ENCODE measurements around the gene PGAP6.
A peak's percentile ranks its signal among the peaks of the same experiment; 100 is the strongest.

The PGAP6 gene

GRCh38 chr16:373020-373598 is 8.7 kb downstream of the PGAP6 start:
- no peak for DNase-seq (ENCODE audit: low read depth in 2 of 2)
- no peak for TF ChIP-seq CTCF (IDR thresholded peaks at IDR 0.05; ENCODE audit: low read depth, low read length)
- H3K4me3 ChIP-seq (replicated peaks in 1 of 2; ENCODE audit: low read depth in 2 of 2, low read length in 2 of 2) = no peak overlapping the region

GRCh38 chr16:372302-372983 is 9.3 kb downstream of the PGAP6 start:
- no peak for DNase-seq (ENCODE audit: low read depth in 2 of 2)
- H3K4me3 ChIP-seq (replicated peaks in 1 of 2; ENCODE audit: low read depth in 2 of 2, low read length in 2 of 2) = no peak overlapping the region
- TF ChIP-seq CTCF (IDR thresholded peaks at IDR 0.05; ENCODE audit: low read depth, low read length) = no peak

GRCh38 chr16:371515-372301 is 10.1 kb downstream of the PGAP6 start:
- no peak for TF ChIP-seq CTCF (IDR thresholded peaks at IDR 0.05; ENCODE audit: low read depth, low read length)
- no peak for DNase-seq (ENCODE audit: low read depth in 2 of 2)
- no peak overlapping the region for H3K4me3 ChIP-seq (replicated peaks in 1 of 2; ENCODE audit: low read depth in 2 of 2, low read length in 2 of 2)

GRCh38 chr16:370979-371514 is 10.7 kb downstream of the PGAP6 start:
- TF ChIP-seq CTCF (IDR thresholded peaks at IDR 0.05; ENCODE audit: low read depth, low read length) = no peak
- H3K4me3 ChIP-seq (replicated peaks in 1 of 2; ENCODE audit: low read depth in 2 of 2, low read length in 2 of 2) = no peak overlapping the region
- DNase-seq (ENCODE audit: low read depth in 2 of 2) = no peak

- peak within 1 kb of the TSS; percentile 49 for H3K4me3 ChIP-seq (replicated peaks in 1 of 2; ENCODE audit: low read depth in 2 of 2, low read length in 2 of 2)
- DNase-seq (ENCODE audit: low read depth in 2 of 2) = peak; percentile 96 to 97
- TF ChIP-seq CTCF (IDR thresholded peaks at IDR 0.05; ENCODE audit: low read depth, low read length) = no peak
Observed at GRCh38 chr16:370443-370842, 11.3 kb downstream of the PGAP6 start, which contains the start of gene MRPL28. TSS of gene MRPL28 (minus strand) at chr16:370538. CDS start at chr16:370218, 320 bp downstream.

- H3K4me3 ChIP-seq (replicated peaks in 1 of 2; ENCODE audit: low read depth in 2 of 2, low read length in 2 of 2) = peak overlapping the region; percentile 49
- no peak for TF ChIP-seq CTCF (IDR thresholded peaks at IDR 0.05; ENCODE audit: low read depth, low read length)
- DNase-seq (ENCODE audit: low read depth in 2 of 2) = peak in 1 of 2 donors; percentile 19
Observed at GRCh38 chr16:369866-370436, 11.8 kb downstream of the PGAP6 start.

All from cardiac fibroblast (primary cell).